Neural crest cell (in vitro differentiated cells): ENCODE measurements around the gene PER2. TPM values are rescaled to one million over a fixed set of nuclear protein-coding genes. Genes with fewer than 3 reads are reported as not detected.

Experiments used
- DNase-seq: peaks from one replicate; pipeline ENCODE4 v3.0.0; 2021; ENCODE audit warnings: low read depth, mixed read lengths, low spot score
- H3K27ac Mint-ChIP-seq: one replicate; pipeline ENCODE4 v1.8.0; 2021; ENCODE audit warnings: mild to moderate bottlenecking, mixed read lengths; ENCODE audit not compliant: unreplicated experiment
- H3K27me3 Mint-ChIP-seq: 2 replicates; pipeline ENCODE4 v1.8.0; 2021; ENCODE audit warnings: low read depth, mild to moderate bottlenecking, mixed read lengths
- H3K36me3 Mint-ChIP-seq: 2 replicates; pipeline ENCODE4 v1.8.0; 2021; ENCODE audit warnings: low read depth, mild to moderate bottlenecking, mixed read lengths
- H3K4me1 Mint-ChIP-seq: 2 replicates; pipeline ENCODE4 v1.8.0; 2021; ENCODE audit warnings: mixed read lengths
- H3K4me3 Mint-ChIP-seq: one replicate; pipeline ENCODE4 v1.8.0; 2021; ENCODE audit warnings: mild to moderate bottlenecking, mixed read lengths
- H3K9me3 Mint-ChIP-seq: 2 replicates; pipeline ENCODE4 v1.8.0; 2021; ENCODE audit warnings: mixed read lengths
- total RNA-seq: library from RNA; stranded (reverse); gene quantifications from 2 replicates; pipeline ENCODE4 v1.2.1, GENCODE V29; 2021
- TF ChIP-seq, protein P1 (sequence below): fragments of 200-600 bp; sonication (generic); conservative IDR thresholded peaks from 2 replicates; pipeline ENCODE4 v1.5.0; 2021; ENCODE audit warnings: antibody characterized with exemption, mild to moderate bottlenecking

The PER2 gene
- total RNA-seq, 1 donor from 2014 or later, result 8.6 TPM

DNA sequence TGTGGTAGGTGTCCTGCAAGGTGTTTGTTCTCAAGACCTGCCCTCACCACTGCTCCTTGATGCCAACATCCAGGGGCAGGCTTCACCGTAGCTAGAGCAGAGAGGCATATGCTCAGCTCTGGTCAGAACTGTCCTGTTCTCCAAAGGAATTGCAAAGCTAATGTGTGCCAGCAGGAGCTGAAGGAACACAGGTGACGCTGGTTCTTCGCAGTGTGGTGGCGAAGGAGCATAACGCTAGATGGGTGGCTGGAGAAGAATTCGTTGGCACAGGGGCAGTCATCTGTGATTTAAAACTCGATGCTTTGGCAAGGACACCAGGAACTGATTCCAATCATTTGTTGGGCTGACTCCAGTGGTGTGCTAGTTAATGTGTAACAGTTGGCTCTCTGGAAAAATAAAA, 11.4 kb upstream of the PER2 start:
- H3K36me3 Mint-ChIP-seq, result no peaks in the 10 kb centered on the region
- H3K4me3 Mint-ChIP-seq, result no peak overlapping the region
- TF ChIP-seq, protein P1, sequence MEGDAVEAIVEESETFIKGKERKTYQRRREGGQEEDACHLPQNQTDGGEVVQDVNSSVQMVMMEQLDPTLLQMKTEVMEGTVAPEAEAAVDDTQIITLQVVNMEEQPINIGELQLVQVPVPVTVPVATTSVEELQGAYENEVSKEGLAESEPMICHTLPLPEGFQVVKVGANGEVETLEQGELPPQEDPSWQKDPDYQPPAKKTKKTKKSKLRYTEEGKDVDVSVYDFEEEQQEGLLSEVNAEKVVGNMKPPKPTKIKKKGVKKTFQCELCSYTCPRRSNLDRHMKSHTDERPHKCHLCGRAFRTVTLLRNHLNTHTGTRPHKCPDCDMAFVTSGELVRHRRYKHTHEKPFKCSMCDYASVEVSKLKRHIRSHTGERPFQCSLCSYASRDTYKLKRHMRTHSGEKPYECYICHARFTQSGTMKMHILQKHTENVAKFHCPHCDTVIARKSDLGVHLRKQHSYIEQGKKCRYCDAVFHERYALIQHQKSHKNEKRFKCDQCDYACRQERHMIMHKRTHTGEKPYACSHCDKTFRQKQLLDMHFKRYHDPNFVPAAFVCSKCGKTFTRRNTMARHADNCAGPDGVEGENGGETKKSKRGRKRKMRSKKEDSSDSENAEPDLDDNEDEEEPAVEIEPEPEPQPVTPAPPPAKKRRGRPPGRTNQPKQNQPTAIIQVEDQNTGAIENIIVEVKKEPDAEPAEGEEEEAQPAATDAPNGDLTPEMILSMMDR, result no peak
- peaks cover 6% of the 10 kb centered on the region for H3K4me1 Mint-ChIP-seq
- no peaks in the 10 kb centered on the region for H3K9me3 Mint-ChIP-seq
- no peak overlapping the region for H3K27ac Mint-ChIP-seq
- H3K27me3 Mint-ChIP-seq, result peaks cover 2% of the 10 kb centered on the region
- DNase-seq, result no peak

DNA sequence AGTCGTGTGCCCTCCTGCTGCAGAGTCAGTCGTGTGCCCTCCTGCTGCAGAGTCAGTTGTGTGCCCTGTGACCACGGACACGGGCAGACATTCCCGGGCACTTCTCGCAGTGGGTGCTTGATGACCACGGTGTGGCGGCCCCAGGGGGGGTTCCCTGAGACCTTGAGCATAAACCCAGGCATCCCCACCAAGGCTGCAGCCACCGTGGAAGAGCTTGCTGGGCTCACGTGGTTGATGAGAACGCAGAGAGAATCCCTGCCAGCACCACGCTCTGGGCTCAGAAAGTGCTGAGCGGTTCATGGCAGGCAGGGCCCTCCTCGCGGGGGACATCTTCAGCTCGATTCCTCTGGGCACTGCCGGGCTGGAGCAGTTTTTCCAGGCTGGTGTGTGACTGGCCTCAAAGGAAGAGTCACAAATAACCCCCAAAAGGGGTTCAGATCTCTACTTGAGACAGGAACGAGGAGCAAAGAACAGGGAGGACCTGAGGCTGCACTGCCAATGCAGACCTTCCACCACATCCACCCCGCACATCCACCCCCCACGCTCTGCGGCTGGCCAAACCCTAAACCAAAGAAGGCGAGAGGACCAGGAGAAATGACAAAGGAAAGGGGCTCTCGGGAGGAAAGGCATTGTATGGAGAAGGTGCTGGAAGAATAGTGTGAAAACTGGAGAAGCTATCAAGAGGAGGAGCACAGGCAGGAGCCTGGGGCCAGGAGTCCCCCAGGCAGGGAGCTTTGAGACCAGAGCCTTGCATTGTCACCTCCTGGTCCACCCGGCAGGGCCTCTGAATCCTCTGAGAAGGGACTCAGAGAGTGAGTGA, 8.4 kb upstream of the PER2 start:
- H3K4me3 Mint-ChIP-seq, result no peak overlapping the region
- TF ChIP-seq, protein P1, result no peak
- H3K27me3 Mint-ChIP-seq, result peaks cover 2% of the 10 kb centered on the region
- no peaks in the 10 kb centered on the region for H3K9me3 Mint-ChIP-seq
- H3K4me1 Mint-ChIP-seq, result peaks cover 6% of the 10 kb centered on the region
- no peak overlapping the region for H3K27ac Mint-ChIP-seq
- no peaks in the 10 kb centered on the region for H3K36me3 Mint-ChIP-seq
- no peak for DNase-seq

DNA sequence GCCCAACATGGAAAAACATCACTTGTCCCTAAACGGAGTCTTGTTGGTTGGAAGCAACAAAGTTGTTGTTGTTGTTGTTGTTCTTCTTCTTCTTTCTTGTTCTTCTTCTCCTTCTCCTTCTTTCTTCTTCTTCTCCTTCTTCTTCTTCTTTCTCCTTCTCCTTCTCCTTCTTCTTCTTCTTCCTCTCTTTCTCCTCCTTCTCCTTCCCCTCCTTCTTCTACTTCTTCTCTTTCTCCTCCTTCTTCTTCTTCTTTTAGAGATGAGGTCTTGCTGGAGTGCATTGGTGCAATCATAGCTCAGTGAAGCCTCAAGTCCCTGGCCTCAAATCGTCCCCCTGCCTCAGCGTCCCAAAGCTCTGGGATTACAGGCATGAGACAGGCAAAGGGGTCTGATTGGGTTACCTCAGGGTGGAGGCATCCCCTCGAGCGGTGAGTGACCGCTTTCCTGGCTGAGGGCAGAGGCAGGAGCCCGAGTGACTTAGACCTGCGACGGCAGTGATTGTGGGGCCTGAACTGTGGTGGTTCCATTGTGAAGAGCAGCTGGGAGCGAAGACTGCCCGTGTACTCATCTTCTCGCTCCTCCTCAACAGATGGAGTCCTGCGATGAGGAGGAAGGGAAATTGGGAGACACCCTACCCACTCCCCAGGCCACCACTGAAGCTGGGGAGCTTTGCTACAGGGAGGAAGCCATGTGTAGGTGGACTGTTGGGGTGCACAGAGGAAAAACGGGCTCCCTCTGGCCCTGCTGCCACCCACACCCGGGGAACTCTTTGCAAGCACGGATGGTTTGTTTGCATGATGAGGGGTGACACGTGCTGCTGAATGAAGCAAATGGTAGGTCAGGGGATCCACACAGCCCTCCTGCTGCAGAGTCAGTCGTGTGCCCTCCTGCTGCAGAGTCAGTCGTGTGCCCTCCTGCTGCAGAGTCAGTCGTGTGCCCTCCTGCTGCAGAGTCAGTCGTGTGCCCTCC, 7.0 kb upstream of the PER2 start:
- H3K27ac Mint-ChIP-seq, result no peak overlapping the region

DNA sequence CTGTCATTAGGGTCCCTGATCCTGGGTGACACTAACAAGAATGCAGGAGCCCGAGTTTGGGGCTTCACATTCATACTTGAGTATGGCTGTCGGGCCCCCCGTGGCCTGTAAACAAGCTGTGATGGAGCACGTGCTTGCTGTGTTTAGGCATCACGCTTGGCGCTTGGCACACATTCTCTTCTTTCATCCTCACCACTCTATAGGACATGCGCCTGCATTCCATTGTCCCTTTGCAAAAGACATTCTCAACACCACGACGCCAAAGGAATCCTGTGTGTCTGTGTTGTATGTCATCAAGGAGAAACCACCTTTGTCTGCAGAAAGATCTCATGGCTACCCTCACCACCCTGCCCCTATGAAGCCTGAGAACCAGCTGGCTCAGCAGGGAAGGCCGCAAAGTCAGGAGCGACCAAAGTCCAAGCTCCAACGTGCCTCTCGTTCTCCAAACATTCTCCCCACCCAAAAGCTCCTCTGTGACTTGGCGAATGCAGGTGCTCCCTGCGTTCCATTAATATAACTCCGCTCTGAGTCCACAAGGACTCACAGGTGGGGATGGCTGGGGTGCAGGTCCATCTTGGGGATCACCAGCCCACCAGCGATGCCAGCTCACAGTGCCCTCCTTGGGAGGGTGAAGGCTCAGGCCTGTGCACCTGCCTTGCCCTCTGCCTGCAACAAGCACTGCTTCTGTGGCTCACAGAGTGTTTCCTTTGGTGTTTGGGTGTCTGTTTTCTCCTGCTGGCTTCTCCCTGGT, 6.2 kb upstream of the PER2 start:
- TF ChIP-seq, protein P1, result no peak
- H3K27me3 Mint-ChIP-seq, result peaks cover 2% of the 10 kb centered on the region
- no peak overlapping the region for H3K4me3 Mint-ChIP-seq
- H3K27ac Mint-ChIP-seq, result no peak overlapping the region
- no peaks in the 10 kb centered on the region for H3K9me3 Mint-ChIP-seq
- DNase-seq, result no peak
- peaks cover 11% of the 10 kb centered on the region for H3K4me1 Mint-ChIP-seq
- no peaks in the 10 kb centered on the region for H3K36me3 Mint-ChIP-seq

More for the DNA sequence above, 7.0 kb upstream of the PER2 start:
- no peaks in the 10 kb centered on the region for H3K9me3 Mint-ChIP-seq
- TF ChIP-seq, protein P1, result no peak
- no peak overlapping the region for H3K4me3 Mint-ChIP-seq
- H3K36me3 Mint-ChIP-seq, result no peaks in the 10 kb centered on the region
- peaks cover 2% of the 10 kb centered on the region for H3K27me3 Mint-ChIP-seq
- H3K4me1 Mint-ChIP-seq, result peaks cover 5% of the 10 kb centered on the region
- no peak for DNase-seq

DNA sequence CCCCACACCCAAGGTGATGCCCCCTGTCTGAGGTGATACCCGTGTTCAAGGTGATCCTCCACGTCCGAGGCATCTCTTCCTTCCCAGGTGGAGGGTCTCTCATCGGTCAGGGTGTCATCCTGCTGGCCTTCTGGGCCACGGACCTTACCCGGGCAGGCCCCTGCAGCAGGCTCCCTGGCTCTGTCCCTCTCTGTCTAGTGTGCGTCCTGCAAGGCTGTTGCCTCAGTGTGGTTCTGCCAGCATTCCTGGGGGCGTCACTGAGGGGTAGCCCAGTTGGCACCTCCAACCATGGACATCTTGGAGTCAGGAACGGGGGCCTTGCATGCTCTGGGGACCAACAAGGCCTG, 5.6 kb upstream of the PER2 start:
- Mint-ChIP-seq H3K4me3 (no peak overlapping the region), H3K4me1 (peaks cover 16% of the 10 kb centered on the region), H3K9me3 (no peaks in the 10 kb centered on the region), H3K27ac (no peak overlapping the region), H3K27me3 (peaks cover 2% of the 10 kb centered on the region), H3K36me3 (no peaks in the 10 kb centered on the region)
- no peak for DNase-seq
- TF ChIP-seq, protein P1, result no peak
